ENCODE results near the gene IMMP2L.

The IMMP2L gene

GRCh38 chr7:110721395-110721794, 840.9 kb downstream of the IMMP2L start:
- no peak overlapping the region for H3K4me3 ChIP-seq (ENCODE audit: low read length, poor library complexity, severe bottlenecking)
- no peak overlapping the region for H3K9ac ChIP-seq (ENCODE audit: low read depth, low read length, poor library complexity, severe bottlenecking)
- no peaks in the 10 kb centered on the region for H3F3A ChIP-seq (ENCODE audit: low read depth)
- no peaks in the 10 kb centered on the region for H3K27me3 ChIP-seq (ENCODE audit: insufficient read depth, low read length, poor library complexity, severe bottlenecking)
- no peaks in the 10 kb centered on the region for H3K4me1 ChIP-seq (ENCODE audit: insufficient read depth, low read length, poor library complexity, severe bottlenecking)
- no peak overlapping the region for H3K4me2 ChIP-seq (ENCODE audit: low read depth, low read length, poor library complexity, severe bottlenecking)
- no peaks in the 10 kb centered on the region for H3K9me3 ChIP-seq (ENCODE audit: insufficient read depth, low read depth, low read length)
- H4K20me1 ChIP-seq (ENCODE audit: insufficient read depth, low read length, poor library complexity, severe bottlenecking): no peaks in the 10 kb centered on the region
- no peaks in the 10 kb centered on the region for H3K9me2 ChIP-seq (replicated peaks; ENCODE audit: low read depth, low read length)
- H3K79me2 ChIP-seq (ENCODE audit: insufficient read depth, low read length): no peaks in the 10 kb centered on the region
- H2AFZ ChIP-seq (ENCODE audit: low read length): no peak overlapping the region
- no peak for TF ChIP-seq EZH2phosphoT487 (IDR thresholded peaks at IDR 0.05; ENCODE audit: borderline replicate concordance)
- no peak for TF ChIP-seq CTCF (conservative IDR thresholded peaks at IDR 0.05; ENCODE audit: low read length)
- H3K36me3 ChIP-seq (ENCODE audit: insufficient read depth, low read length): no peaks in the 10 kb centered on the region

GRCh38 chr7:110720626-110721025, 841.7 kb downstream of the IMMP2L start:
- no peak overlapping the region for H3K4me3 ChIP-seq (ENCODE audit: low read length, poor library complexity, severe bottlenecking)
- H3K9me3 ChIP-seq (ENCODE audit: insufficient read depth, low read depth, low read length): no peaks in the 10 kb centered on the region
- H3K4me2 ChIP-seq (ENCODE audit: low read depth, low read length, poor library complexity, severe bottlenecking): no peak overlapping the region
- no peak overlapping the region for H2AFZ ChIP-seq (ENCODE audit: low read length)
- H3K9ac ChIP-seq (ENCODE audit: low read depth, low read length, poor library complexity, severe bottlenecking): no peak overlapping the region
- H3K36me3 ChIP-seq (ENCODE audit: insufficient read depth, low read length): no peaks in the 10 kb centered on the region
- no peaks in the 10 kb centered on the region for H3K4me1 ChIP-seq (ENCODE audit: insufficient read depth, low read length, poor library complexity, severe bottlenecking)
- H3K9me2 ChIP-seq (replicated peaks; ENCODE audit: low read depth, low read length): no peaks in the 10 kb centered on the region
- H4K20me1 ChIP-seq (ENCODE audit: insufficient read depth, low read length, poor library complexity, severe bottlenecking): no peaks in the 10 kb centered on the region
- H3K79me2 ChIP-seq (ENCODE audit: insufficient read depth, low read length): no peaks in the 10 kb centered on the region
- H3F3A ChIP-seq (ENCODE audit: low read depth): no peaks in the 10 kb centered on the region
- no peaks in the 10 kb centered on the region for H3K27me3 ChIP-seq (ENCODE audit: insufficient read depth, low read length, poor library complexity, severe bottlenecking)
- TF ChIP-seq EZH2phosphoT487 (IDR thresholded peaks at IDR 0.05; ENCODE audit: borderline replicate concordance) (no peak), CTCF (conservative IDR thresholded peaks at IDR 0.05; ENCODE audit: low read length) (no peak)

DNA sequence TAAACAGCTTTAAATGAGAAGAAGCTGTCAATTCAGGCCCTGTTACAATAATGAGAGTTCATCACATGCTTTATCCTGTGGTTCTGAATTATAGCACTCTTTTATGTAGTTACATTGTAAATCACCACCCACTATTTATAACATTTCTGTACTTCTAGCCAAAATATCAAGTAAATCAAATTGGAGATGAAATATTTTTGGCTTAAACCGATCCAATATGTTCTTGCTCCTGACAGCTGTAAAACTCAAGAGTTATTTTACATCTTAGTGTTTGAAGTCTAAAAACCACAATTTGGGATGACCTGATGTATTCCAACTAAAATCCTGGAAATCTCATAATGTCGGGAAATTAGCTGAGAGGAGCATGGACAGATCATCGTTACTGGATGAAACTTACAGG, 842.6 kb downstream of the IMMP2L start:
- H3K4me2 ChIP-seq (ENCODE audit: low read depth, low read length, poor library complexity, severe bottlenecking): no peak overlapping the region
- H3K27me3 ChIP-seq (ENCODE audit: insufficient read depth, low read length, poor library complexity, severe bottlenecking): no peaks in the 10 kb centered on the region
- no peak overlapping the region for H3K9ac ChIP-seq (ENCODE audit: low read depth, low read length, poor library complexity, severe bottlenecking)
- H3K9me2 ChIP-seq (replicated peaks; ENCODE audit: low read depth, low read length): no peaks in the 10 kb centered on the region
- no peaks in the 10 kb centered on the region for H3K9me3 ChIP-seq (ENCODE audit: insufficient read depth, low read depth, low read length)
- no peak overlapping the region for H3K4me3 ChIP-seq (ENCODE audit: low read length, poor library complexity, severe bottlenecking)
- H3K36me3 ChIP-seq (ENCODE audit: insufficient read depth, low read length): no peaks in the 10 kb centered on the region
- H3K4me1 ChIP-seq (ENCODE audit: insufficient read depth, low read length, poor library complexity, severe bottlenecking): no peaks in the 10 kb centered on the region
- no peaks in the 10 kb centered on the region for H3F3A ChIP-seq (ENCODE audit: low read depth)
- TF ChIP-seq CTCF (conservative IDR thresholded peaks at IDR 0.05; ENCODE audit: low read length) (no peak), EZH2phosphoT487 (IDR thresholded peaks at IDR 0.05; ENCODE audit: borderline replicate concordance) (no peak)
- no peaks in the 10 kb centered on the region for H3K79me2 ChIP-seq (ENCODE audit: insufficient read depth, low read length)
- no peaks in the 10 kb centered on the region for H4K20me1 ChIP-seq (ENCODE audit: insufficient read depth, low read length, poor library complexity, severe bottlenecking)
- no peak overlapping the region for H2AFZ ChIP-seq (ENCODE audit: low read length)

Data from Loucy (cell line).